Transverse colon (tissue), 4 donors: ENCODE data around the gene TLCD3A. TPM values are rescaled to one million over a fixed set of nuclear protein-coding genes. Genes with fewer than 3 reads are reported as not detected.

Source experiments
- DNase-seq: peaks from one replicate; pipeline ENCODE4 v3.0.0-alpha.2; 2019
- H3K27ac ChIP-seq, 4 donors: fragments of 200-600 bp; sonication (generic); 2 replicates each; pipeline ENCODE4 v1.5.1; 2016 to 2018; ENCODE audit warnings: inconsistent platforms in 4 of 4
- H3K27me3 ChIP-seq: fragments of 200-600 bp; sonication (generic); 2 replicates; pipeline ENCODE4 v1.5.1; 2017; ENCODE audit warnings: inconsistent platforms
- H3K36me3 ChIP-seq, 4 donors: fragments of 200-600 bp; sonication (generic); 2 replicates each; pipeline ENCODE4 v1.5.1; 2017 to 2019; ENCODE audit warnings: inconsistent platforms in 4 of 4
- H3K4me1 ChIP-seq, 4 donors: fragments of 200-600 bp; sonication (generic); 2 replicates each; pipeline ENCODE4 v1.5.1; 2017 to 2020; ENCODE audit warnings: inconsistent platforms in 4 of 4
- H3K4me3 ChIP-seq, 4 donors: fragments of 200-600 bp; sonication (generic); 1 replicate in 1 of 4; 2 replicates in 3 of 4; pipeline versions ENCODE4 v1.5.1 to v1.6.1; 2017 to 2019; ENCODE audit warnings: inconsistent platforms in 4 of 4
- H3K9me3 ChIP-seq, 2 donors: fragments of 200-600 bp; sonication (generic); 2 replicates each; pipeline ENCODE4 v1.5.1; 2017 to 2019; ENCODE audit warnings: inconsistent platforms in 2 of 2
- EP300 ChIP-seq: sonication (generic); formaldehyde crosslinking; IDR thresholded peaks from one replicate; pipeline ENCODE4 v1.6.1; 2017; ENCODE audit warnings: antibody characterized with exemption, low read depth
- POLR2A ChIP-seq: fragments of 450-650 bp; IDR thresholded peaks from one replicate; pipeline ENCODE4 v1.6.1; 2016; ENCODE audit warnings: antibody characterized with exemption, mild to moderate bottlenecking, moderate library complexity
- POLR2AphosphoS5 ChIP-seq, 3 donors: sonication (generic); formaldehyde crosslinking; IDR thresholded peaks; one replicate each; pipeline ENCODE4 v1.6.1; 2016; ENCODE audit warnings: antibody characterized with exemption in 3 of 3
- WGBS, 2 donors: methylation state at CpG; one replicate each; pipeline ENCODE4 v1.1.5; 2018; ENCODE audit warnings: low coverage in 1 of 2; 5-methylcytosine and 5-hydroxymethylcytosine counted together
- in situ Hi-C, 4 donors: fragments of 200-750 bp; cut with MboI; loops; one replicate each; pipeline versions ENCODE4 v1.15.0 to v1.15.1; 2017; ENCODE audit warnings: low sequenced_read_pairs in 3 of 4, low pct_ligation_motif_present in 1 of 4, low pct_unique_long_range_greater_than_20kb in 1 of 4
- intact Hi-C: fragments of 100-400 bp; cut with DNase I; formaldehyde crosslinking; loops from one replicate; pipeline ENCODE4 v1.15.1; 2023; ENCODE audit warnings: low total_unique reads
- total RNA-seq, 4 donors: library from RNA; depleted of rRNA; stranded (reverse); fragments of >200 nt; gene quantifications; one replicate each; pipeline ENCODE4 v1.1.0, GENCODE V29; 2016
- TF ChIP-seq, protein P1 (sequence below), 5 experiments: fragments of 200-600 bp in 3 of 5; fragments of 450-650 bp in 2 of 5; sonication (generic) in 3 of 5; IDR thresholded peaks; 1 replicate in 2 of 5; 2 replicates in 3 of 5; pipeline ENCODE4 v1.5.1; 2016 to 2017; ENCODE audit warnings: antibody characterized with exemption in 5 of 5, inconsistent platforms in 3 of 5, mild to moderate bottlenecking in 2 of 5, moderate library complexity in 1 of 5

TLCD3A gene
- total RNA-seq, 4 donors from 2014 or later: 3.2 to 6.4 (median 4.1) TPM

DNA sequence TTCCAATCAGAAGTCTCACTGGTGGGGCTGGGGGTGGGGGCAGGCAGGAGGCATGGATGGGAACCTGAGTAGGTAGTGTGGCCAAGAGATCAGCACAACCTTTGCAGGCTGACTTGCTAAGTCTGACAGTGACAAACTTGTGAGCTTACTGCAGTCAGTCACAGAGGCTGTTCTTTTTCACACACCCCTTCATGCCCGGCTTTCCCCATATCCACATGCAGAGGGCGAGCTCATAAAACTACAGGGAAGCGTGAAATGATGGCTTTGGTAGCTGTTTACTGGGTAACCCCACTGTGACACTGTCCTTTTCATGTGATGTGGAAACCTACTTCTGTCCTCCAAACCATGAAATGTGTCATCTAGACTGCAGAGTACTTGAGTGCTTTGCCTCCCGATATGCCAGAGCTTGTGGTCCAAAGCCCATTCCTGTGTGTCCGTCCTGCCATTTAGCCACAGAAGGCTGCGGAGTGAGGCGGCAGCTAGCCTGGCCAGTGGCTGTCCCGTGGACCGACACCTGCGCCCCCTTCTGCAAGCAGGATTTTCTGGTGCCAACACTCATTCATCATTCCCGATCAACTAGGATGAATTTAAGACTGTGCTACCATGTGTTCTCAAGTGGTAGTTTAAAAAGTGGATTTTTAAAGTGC lies 9.9 kb downstream of the TLCD3A start:
- no peak overlapping the region for H3K4me3 ChIP-seq
- in situ Hi-C loops: no loop called here
- no peak for DNase-seq
- no peaks in the 10 kb centered on the region for H3K9me3 ChIP-seq
- no peak for TF ChIP-seq POLR2A
- no peak for TF ChIP-seq EP300
- TF ChIP-seq, protein P1, sequence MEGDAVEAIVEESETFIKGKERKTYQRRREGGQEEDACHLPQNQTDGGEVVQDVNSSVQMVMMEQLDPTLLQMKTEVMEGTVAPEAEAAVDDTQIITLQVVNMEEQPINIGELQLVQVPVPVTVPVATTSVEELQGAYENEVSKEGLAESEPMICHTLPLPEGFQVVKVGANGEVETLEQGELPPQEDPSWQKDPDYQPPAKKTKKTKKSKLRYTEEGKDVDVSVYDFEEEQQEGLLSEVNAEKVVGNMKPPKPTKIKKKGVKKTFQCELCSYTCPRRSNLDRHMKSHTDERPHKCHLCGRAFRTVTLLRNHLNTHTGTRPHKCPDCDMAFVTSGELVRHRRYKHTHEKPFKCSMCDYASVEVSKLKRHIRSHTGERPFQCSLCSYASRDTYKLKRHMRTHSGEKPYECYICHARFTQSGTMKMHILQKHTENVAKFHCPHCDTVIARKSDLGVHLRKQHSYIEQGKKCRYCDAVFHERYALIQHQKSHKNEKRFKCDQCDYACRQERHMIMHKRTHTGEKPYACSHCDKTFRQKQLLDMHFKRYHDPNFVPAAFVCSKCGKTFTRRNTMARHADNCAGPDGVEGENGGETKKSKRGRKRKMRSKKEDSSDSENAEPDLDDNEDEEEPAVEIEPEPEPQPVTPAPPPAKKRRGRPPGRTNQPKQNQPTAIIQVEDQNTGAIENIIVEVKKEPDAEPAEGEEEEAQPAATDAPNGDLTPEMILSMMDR (IDR thresholded peaks at IDR 0.05): no peak
- TF ChIP-seq POLR2AphosphoS5 (IDR thresholded peaks at IDR 0.05): no peak
- no peaks in the 10 kb centered on the region for H3K4me1 ChIP-seq
- H3K27ac ChIP-seq: no peak overlapping the region
- 82 to 87% methylated on average over 6 to 11 of the region's 11 CpGs for WGBS, 2 donors
- intact Hi-C loops: no loop called here
- H3K36me3 ChIP-seq: peaks cover 0 to 9% (median 0%) of the 10 kb centered on the region in 4 donors
- H3K27me3 ChIP-seq: no peaks in the 10 kb centered on the region

DNA sequence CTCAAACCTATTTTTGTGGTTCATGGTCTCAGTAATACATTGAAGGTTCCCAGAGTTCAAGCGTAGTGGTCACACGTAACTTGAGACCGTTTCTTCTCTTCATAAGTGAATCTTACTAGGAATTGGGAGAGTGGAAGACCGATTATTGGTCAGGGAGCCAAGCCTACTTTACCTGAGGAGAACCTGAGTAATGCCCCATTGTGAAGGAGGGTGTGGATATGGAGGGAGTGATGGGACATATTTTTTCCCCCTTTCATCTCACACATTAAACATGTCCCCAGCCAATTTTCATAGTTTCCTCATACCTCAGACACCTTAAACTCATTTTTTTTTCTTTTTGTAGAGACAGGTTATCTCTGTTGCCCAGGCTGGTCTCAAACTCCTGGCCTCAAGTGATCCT lies 10.7 kb downstream of the TLCD3A start:
- 90 to 94% methylated on average over 4 of the region's 4 CpGs for WGBS, 2 donors
- Histone ChIP-seq H3K27ac (no peak overlapping the region), H3K4me3 (no peak overlapping the region), H3K36me3 (peaks cover 0 to 9% (median 0%) of the 10 kb centered on the region in 4 donors), H3K27me3 (no peaks in the 10 kb centered on the region), H3K9me3 (no peaks in the 10 kb centered on the region), H3K4me1 (no peaks in the 10 kb centered on the region)
- TF ChIP-seq POLR2AphosphoS5 (IDR thresholded peaks at IDR 0.05) (no peak), EP300 (no peak), POLR2A (no peak)
- TF ChIP-seq, protein P1 (IDR thresholded peaks at IDR 0.05): no peak
- intact Hi-C loops: no loop called here
- DNase-seq: no peak
- in situ Hi-C loops: no loop called here

DNA sequence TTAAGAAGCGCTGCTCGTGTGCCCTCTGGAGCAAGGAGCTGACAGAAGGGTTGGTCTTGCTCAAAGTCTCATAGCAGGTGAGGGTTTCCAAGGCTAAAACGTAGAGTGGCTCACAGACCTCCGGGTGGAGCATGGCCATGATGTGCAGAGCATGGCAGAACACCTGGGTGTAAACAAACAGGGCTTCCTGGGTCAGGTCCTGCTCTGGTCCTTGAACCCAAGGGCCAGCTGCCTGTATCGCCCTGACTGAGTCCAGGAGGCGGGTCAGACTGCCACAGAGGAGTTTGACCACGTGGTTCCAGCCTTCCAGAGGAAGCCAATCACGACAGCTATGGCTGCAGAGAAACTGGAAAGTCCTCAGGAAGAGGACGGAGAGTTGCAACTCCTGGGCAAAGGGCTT lies 12.5 kb downstream of the TLCD3A start:
- DNase-seq: no peak
- no peak overlapping the region for H3K4me3 ChIP-seq
- peaks cover 0 to under 1% (median 0%) of the 10 kb centered on the region in 4 donors for H3K4me1 ChIP-seq
- H3K27me3 ChIP-seq: no peaks in the 10 kb centered on the region
- H3K9me3 ChIP-seq: no peaks in the 10 kb centered on the region
- intact Hi-C loops (no loop called here), in situ Hi-C loops (no loop called here)
- H3K27ac ChIP-seq: no peak overlapping the region
- TF ChIP-seq EP300 (no peak), POLR2A (no peak)
- 85 to 100% methylated on average over 1 to 9 of the region's 9 CpGs for WGBS, 2 donors
- peaks cover 0 to 9% (median 0%) of the 10 kb centered on the region in 4 donors for H3K36me3 ChIP-seq

- no peak for DNase-seq
- Histone ChIP-seq H3K27ac (no peak overlapping the region), H3K9me3 (no peaks in the 10 kb centered on the region), H3K4me3 (no peak overlapping the region), H3K36me3 (peaks cover 0 to 9% (median 0%) of the 10 kb centered on the region in 4 donors), H3K27me3 (no peaks in the 10 kb centered on the region), H3K4me1 (peaks cover 0 to 5% (median 2%) of the 10 kb centered on the region in 4 donors)
- intact Hi-C loops (no loop called here), in situ Hi-C loops (no loop called here)
- 96% methylated on average over 10 of the region's 11 CpGs; no CpG with 5 or more reads in 1 of the 2 donors for WGBS, 2 donors
- no peak for TF ChIP-seq POLR2AphosphoS5 (IDR thresholded peaks at IDR 0.05)
- TF ChIP-seq, protein P1 (IDR thresholded peaks at IDR 0.05): no peak
- no peak for TF ChIP-seq EP300
- TF ChIP-seq POLR2A: no peak
These were observed 13.0 kb downstream of the TLCD3A start for GRCh38 chr17:745406-745805.
